IPS-11a (cell line): Measurements from ENCODE around the gene ZNF584.
"Not testable (repeated sequence)": the region's sequence is repeated elsewhere in the genome, so short reads cannot be mapped to it uniquely, and the experiment has no call there.

Source experiments
- H3K4me3 ChIP-seq: one replicate; pipeline ENCODE4 v1.5.1; 2013; ENCODE audit warnings: low read depth, low read length, control low read depth

ZNF584 gene

GRCh38 chr19:58403920-58404478, 4.5 kb upstream of the ZNF584 start:
- not testable (repeated sequence) for H3K4me3 ChIP-seq

GRCh38 chr19:58406818-58407657, 1.4 kb upstream of the ZNF584 start:
- H3K4me3 ChIP-seq: peak overlapping the region; percentile 92

GRCh38 chr19:58407658-58408151, 744 bp upstream of the ZNF584 start:
- H3K4me3 ChIP-seq: peak overlapping the region; percentile 92

GRCh38 chr19:58409010-58409790, 751 bp downstream of the ZNF584 start:
- peak overlapping the region; percentile 92 for H3K4me3 ChIP-seq

- no peak overlapping the region for H3K4me3 ChIP-seq
Measured at GRCh38 chr19:58416604-58417003, 8.2 kb downstream of the ZNF584 start.

GRCh38 chr19:58417071-58417470, 8.6 kb downstream of the ZNF584 start:
- H3K4me3 ChIP-seq: no peak overlapping the region

GRCh38 chr19:58428617-58429016, 20.2 kb downstream of the ZNF584 start:
- no peak overlapping the region for H3K4me3 ChIP-seq

- no peak overlapping the region for H3K4me3 ChIP-seq
Measured at GRCh38 chr19:58429745-58430144, 21.3 kb downstream of the ZNF584 start.

- no peak overlapping the region for H3K4me3 ChIP-seq
Measured at GRCh38 chr19:58434217-58434616, 25.8 kb downstream of the ZNF584 start.

GRCh38 chr19:58439576-58440554, 31.4 kb downstream of the ZNF584 start, which contains the start of gene ZNF132:
Gene ZNF132, minus strand, starts transcription at chr19:58440153. Its CDS starts 332 bp downstream, at chr19:58439821.
- peak within 1 kb of the TSS; percentile 86 for H3K4me3 ChIP-seq

GRCh38 chr19:58440556-58440955, 32.1 kb downstream of the ZNF584 start:
- H3K4me3 ChIP-seq: peak overlapping the region; percentile 51

- H3K4me3 ChIP-seq: not testable (repeated sequence)
Measured at GRCh38 chr19:58442986-58443385, 34.5 kb downstream of the ZNF584 start.

GRCh38 chr19:58448860-58449259, 40.4 kb downstream of the ZNF584 start:
- not testable (repeated sequence) for H3K4me3 ChIP-seq

- not testable (repeated sequence) for H3K4me3 ChIP-seq
Measured at GRCh38 chr19:58449980-58450379, 41.5 kb downstream of the ZNF584 start.

- H3K4me3 ChIP-seq: peak overlapping the region; percentile 67
Measured at GRCh38 chr19:58450856-58451357, 42.5 kb downstream of the ZNF584 start.

- peak within 1 kb of the TSS; percentile 67 for H3K4me3 ChIP-seq
Measured at GRCh38 chr19:58451358-58452101, 43.1 kb downstream of the ZNF584 start, which contains the start of gene ZNF324B. Gene ZNF324B, plus strand, starts transcription at chr19:58451622. Its CDS starts 2,080 bp downstream, at chr19:58453702.

- H3K4me3 ChIP-seq: no peak overlapping the region
Measured at GRCh38 chr19:58453743-58454142, 45.3 kb downstream of the ZNF584 start.

GRCh38 chr19:58455306-58455705, 46.9 kb downstream of the ZNF584 start:
- no peak overlapping the region for H3K4me3 ChIP-seq

- no peak overlapping the region for H3K4me3 ChIP-seq
Measured at GRCh38 chr19:58456111-58456510, 47.7 kb downstream of the ZNF584 start.
